SH-SY5Y (cell line): ENCODE data around the gene DENND4C.

Source experiments
- GATA2 ChIP-seq: IDR thresholded peaks from 2 replicates; pipeline ENCODE4 v1.6.1; 2011; ENCODE audit warnings: mild to moderate bottlenecking, low read depth, low read length
- GATA3 ChIP-seq: IDR thresholded peaks from 2 replicates; pipeline ENCODE4 v1.6.1; 2011; ENCODE audit warnings: low read depth, mild to moderate bottlenecking, low read length, moderate library complexity

GRCh38 chr9:19408316-19408692 lies 177.8 kb downstream of the DENND4C start:
- no peak for TF ChIP-seq GATA3
- TF ChIP-seq GATA2, result no peak
